NCI-H128 (cell line): ENCODE results near the gene KCNK2.

Source experiments
- DNase-seq: peaks from one replicate; lab custom pipeline; 2025; ENCODE audit not compliant: unreplicated experiment; lab: John Stamatoyannopoulos, UW

Gene KCNK2

DNA sequence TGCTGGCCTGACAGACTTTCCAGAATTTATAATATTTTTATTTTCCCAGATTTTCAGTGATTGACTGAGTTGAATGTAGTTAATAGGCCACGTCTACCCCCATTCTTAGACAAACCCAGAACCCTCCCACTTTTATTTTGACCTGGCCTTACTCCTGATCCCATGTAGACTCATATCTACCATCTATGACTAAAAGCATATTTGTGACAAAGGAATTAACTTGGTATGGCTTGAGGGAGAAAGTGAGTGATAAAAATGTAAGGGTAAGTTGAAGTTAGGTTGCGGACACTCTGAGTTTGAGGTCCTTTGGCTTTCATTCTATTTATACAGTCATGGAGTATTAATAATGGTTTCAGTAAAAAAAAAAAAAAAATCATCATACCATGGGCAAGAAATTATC lies 168.4 kb downstream of the KCNK2 start:
- DNase-seq = no peak

DNA sequence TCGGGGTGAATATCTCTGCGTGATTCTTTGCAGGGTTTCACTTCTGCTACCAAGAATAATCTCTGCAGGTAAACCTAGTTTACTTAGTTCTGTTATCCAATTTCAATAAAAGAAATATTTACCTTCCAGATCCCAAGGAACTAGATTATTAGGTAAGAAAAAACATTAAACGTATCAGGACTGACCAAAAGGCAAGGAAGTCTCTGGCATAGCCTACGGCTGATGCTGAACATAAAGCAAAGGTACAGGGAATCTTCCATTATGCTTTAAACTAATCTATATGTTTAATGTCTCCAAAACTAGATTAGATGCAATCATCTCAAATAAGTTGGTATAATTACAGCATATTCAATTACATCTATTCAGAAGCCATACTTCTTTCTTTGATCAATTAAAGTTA lies 168.9 kb downstream of the KCNK2 start:
- no peak for DNase-seq

DNA sequence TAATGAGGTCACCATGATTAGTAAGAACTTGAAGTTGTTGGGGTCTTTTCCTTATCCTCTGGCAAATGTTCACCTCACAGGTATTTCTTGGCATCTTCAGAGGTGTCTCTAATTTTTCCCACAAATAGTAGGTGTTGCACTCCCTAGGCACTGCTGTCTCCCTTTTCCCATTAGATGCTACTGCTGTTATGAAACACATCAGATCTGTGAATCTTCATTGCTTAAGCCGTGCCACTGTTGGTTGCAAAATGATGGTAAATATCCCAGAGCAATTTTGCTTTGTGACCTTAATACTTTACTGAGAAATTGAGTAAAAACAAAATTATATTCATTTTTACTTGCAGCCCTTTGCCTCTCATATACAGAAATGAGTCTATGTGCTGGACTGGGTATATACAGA lies 169.6 kb downstream of the KCNK2 start:
- no peak for DNase-seq

GRCh38 chr1:215256936-215257679 lies 174.6 kb downstream of the KCNK2 start:
- no peak for DNase-seq

DNA sequence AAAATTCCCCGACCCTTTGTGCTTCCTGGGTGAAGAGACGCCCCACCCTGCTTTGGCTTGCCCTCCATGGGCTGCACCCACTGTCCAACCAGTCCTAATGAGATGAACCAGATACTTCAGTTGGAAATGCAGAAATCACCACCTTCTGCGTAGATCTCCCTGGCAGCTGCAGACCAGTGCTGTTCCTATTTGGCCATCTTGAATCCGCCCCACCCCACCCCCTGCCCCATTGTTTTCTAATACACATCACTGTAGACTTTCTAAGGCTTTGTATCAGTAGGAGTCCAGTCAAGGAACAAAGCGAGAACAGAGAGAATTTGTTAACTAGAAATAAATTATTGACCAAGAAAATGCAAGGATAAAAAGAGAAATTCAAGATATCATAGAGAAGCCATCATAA lies 178.2 kb downstream of the KCNK2 start:
- no peak for DNase-seq

- no peak for DNase-seq
Measured at GRCh38 chr1:215262106-215262505, 179.6 kb downstream of the KCNK2 start.

GRCh38 chr1:215263636-215264035 lies 181.1 kb downstream of the KCNK2 start:
- DNase-seq = no peak

- DNase-seq = no peak
Measured at GRCh38 chr1:215264649-215265048, 182.1 kb downstream of the KCNK2 start.

GRCh38 chr1:215267495-215267894 lies 185.0 kb downstream of the KCNK2 start:
- no peak for DNase-seq

DNA sequence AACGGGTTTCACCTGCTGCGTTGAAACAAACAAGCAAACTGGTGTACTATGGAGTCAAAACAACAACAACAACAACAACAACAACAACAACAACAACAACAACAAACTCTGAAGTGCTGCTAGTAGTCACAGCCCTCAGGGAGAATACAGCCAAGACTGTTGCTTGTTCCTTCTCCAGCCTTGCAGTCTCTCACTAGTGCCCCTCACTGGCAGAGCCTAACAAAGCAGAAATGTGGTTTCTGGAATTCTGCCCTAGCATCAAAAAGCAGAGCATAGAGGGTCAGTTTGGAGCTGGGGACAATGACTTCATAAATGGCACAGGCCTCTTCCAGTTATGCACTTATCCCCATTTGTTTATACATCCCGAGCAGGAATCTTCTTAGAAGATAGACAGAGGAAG lies 187.4 kb downstream of the KCNK2 start:
- no peak for DNase-seq

DNA sequence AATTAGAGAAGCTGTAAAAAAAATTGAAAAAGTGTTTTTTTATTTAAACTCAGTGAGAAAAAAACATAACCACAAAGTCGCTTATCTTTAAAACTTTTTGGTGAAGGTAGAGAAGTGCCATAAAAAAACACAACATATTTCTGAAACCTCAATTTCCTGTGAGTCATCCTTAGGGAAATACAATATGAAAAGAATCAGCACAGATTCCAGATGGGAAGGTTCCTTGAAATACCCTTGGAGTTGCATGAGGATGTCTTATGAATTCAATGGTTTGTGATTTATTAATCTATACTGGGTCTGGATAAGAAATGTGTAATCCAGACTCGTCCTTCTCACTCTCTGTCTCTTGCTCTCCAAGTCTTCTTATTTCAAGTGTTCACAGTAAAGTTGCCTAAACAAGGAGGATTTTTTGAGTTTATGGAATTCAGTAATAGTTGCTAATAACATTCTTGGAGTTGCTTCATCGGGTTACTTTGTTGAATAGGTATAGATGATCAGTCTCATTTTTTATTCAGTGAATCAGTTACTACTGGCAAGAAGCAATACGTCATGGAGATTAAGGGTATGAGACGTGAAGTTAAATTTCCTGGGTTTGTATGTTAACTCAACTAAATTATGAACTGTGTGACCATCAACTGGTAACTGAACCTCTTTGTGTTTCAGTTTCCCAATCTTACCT lies 191.4 kb downstream of the KCNK2 start:
- DNase-seq = no peak

- no peak for DNase-seq
Measured at GRCh38 chr1:215276582-215276981, 194.0 kb downstream of the KCNK2 start.

GRCh38 chr1:215277532-215277931 lies 195.0 kb downstream of the KCNK2 start:
- DNase-seq = no peak

DNA sequence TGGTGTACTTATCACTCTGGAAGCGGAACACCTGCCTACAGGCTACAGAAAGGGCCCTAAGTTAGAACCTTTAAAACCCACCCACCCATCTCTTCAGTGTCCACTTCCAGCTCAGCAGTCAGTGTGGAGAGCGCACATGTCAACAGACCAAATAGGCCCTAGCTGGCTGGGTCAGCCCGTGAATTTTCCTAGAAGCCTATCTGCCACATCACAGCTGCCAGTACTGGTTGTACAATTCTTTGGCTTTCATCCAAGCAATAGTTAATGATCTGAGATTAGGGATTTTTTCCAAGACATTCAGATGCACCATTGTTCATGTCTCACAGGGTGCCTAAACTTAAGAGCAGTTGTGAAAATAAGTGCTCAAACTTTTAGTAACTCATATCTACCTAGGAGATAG lies 197.1 kb downstream of the KCNK2 start:
- DNase-seq = no peak

DNA sequence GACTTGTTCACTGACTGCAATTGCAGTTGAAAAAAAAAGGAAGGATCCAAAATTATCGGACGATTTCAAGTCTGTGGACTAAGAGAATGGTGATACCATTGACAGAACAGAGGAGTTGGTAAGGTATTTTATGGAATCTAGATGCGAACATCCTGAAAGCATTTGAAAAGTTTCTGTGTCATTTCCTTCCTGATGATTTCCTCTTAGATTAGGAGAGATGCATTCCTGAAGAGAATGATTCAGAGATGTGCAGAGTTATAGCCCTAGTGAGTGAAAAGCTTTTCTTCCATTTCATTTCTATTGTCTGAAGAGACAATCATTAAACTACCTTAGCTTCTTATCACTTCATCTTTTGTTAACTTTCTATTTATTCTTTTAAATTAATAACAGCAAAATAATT lies 200.0 kb downstream of the KCNK2 start:
- no peak for DNase-seq

DNA sequence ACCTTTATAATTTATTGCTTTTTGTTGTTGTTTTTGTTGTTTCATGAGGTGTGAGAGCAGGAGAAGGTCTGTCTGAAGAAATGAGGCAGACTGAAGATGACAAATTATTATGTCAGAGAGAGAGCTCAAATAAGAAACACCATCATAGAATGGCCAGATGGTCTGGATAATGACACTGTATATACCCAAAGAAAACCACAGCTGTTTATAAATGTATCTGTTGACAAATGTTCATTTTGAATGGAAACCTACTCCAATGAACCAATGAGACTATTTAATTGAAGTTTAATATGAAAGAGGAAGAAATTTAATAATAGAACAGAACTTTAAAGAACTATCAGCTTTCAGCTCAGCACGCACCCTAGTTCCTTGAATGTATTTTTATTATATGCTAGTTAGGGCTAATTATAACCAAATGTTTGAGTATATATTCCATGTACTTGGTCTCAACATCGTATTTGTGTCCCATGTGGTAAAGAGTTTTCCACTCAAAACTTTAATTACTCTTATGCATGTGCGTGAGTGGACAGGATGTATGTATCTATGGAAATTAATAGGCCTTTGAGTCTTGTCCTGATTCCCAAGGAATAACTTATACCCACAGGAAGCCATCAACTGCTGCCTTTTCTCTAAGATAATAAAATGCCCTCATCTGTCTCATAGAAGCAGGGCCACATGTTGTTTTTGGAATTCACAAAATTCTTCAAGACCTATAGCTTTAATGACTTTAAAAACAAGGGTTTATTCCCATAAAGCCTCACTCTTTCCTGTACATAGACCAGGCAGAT lies 202.7 kb downstream of the KCNK2 start:
- no peak for DNase-seq
